ENCODE results near the gene GPR42.
"Not testable (repeated sequence)": the region's sequence is repeated elsewhere in the genome, so short reads cannot be mapped to it uniquely, and the experiment has no call there.

GPR42 gene

GRCh38 chr19:35397064-35397463, 26.2 kb downstream of the GPR42 start:
- no peak for DNase-seq

- no peak for DNase-seq
Observed at GRCh38 chr19:35398570-35398969, 27.7 kb downstream of the GPR42 start.

GRCh38 chr19:35399231-35399630, 28.4 kb downstream of the GPR42 start:
- DNase-seq: no peak

- no peak for DNase-seq
Observed at GRCh38 chr19:35399948-35400772, 29.3 kb downstream of the GPR42 start.

- DNase-seq: no peak
Observed at GRCh38 chr19:35400773-35401100, 29.9 kb downstream of the GPR42 start.

GRCh38 chr19:35401416-35401815, 30.5 kb downstream of the GPR42 start:
- not testable (repeated sequence) for DNase-seq

GRCh38 chr19:35403116-35403760, 32.4 kb downstream of the GPR42 start:
- DNase-seq: no peak

GRCh38 chr19:35404879-35405622, 34.2 kb downstream of the GPR42 start:
- DNase-seq: no peak

GRCh38 chr19:35407619-35408018, 36.8 kb downstream of the GPR42 start:
- DNase-seq: no peak

GRCh38 chr19:35408284-35409171, 37.7 kb downstream of the GPR42 start:
- DNase-seq: no peak

GRCh38 chr19:35409191-35409590, 38.3 kb downstream of the GPR42 start:
- no peak for DNase-seq

- DNase-seq: no peak
Observed at GRCh38 chr19:35410487-35410886, 39.6 kb downstream of the GPR42 start.

- DNase-seq: no peak
Observed at GRCh38 chr19:35414442-35414841, 43.6 kb downstream of the GPR42 start.

- DNase-seq: no peak
Observed at GRCh38 chr19:35416331-35416730, 45.5 kb downstream of the GPR42 start.

- DNase-seq: no peak
Observed at GRCh38 chr19:35417278-35417677, 46.4 kb downstream of the GPR42 start.

- DNase-seq: no peak
Observed at GRCh38 chr19:35417713-35418534, 47.1 kb downstream of the GPR42 start.

- no peak for DNase-seq
Observed at GRCh38 chr19:35419046-35419445, 48.2 kb downstream of the GPR42 start.

- no peak for DNase-seq
Observed at GRCh38 chr19:35419805-35420204, 48.9 kb downstream of the GPR42 start.

GRCh38 chr19:35421362-35421761, 50.5 kb downstream of the GPR42 start:
- DNase-seq: no peak

All from DMS79 (cell line).